Renal cortical epithelial cell (primary cell): ENCODE data around the gene WHAMM. TPM values are rescaled to one million over a fixed set of nuclear protein-coding genes. Genes with fewer than 3 reads are reported as not detected.
"Not testable (repeated sequence)": the region's sequence is repeated elsewhere in the genome, so short reads cannot be mapped to it uniquely, and the experiment has no call there.

Experiments
- DNase-seq: peaks from one replicate; pipeline ENCODE4 v3.0.0-alpha.2; 2011; ENCODE audit warnings: low read depth
- total RNA-seq: library from RNA; depleted of rRNA; stranded (reverse); fragments of >200 nt; gene quantifications from 2 replicates; pipeline ENCODE4 v1.2.3, GENCODE V29; 2014

WHAMM gene
- total RNA-seq, 1 donor from 2014 or later, result 12.7 TPM

- not testable (repeated sequence) for DNase-seq
These were observed 56.6 kb downstream of the WHAMM start for GRCh38 chr15:82865981-82866380.

- DNase-seq, result no peak
These were observed 61.4 kb downstream of the WHAMM start for GRCh38 chr15:82870727-82871320.

GRCh38 chr15:82871358-82871757 is 61.9 kb downstream of the WHAMM start:
- no peak for DNase-seq

- DNase-seq, result no peak
These were observed 62.5 kb downstream of the WHAMM start for GRCh38 chr15:82871832-82872484.

GRCh38 chr15:82873000-82873680 is 63.7 kb downstream of the WHAMM start:
- DNase-seq, result no peak

- no peak for DNase-seq
These were observed 64.8 kb downstream of the WHAMM start for GRCh38 chr15:82874267-82874666.

GRCh38 chr15:82874961-82875360 is 65.5 kb downstream of the WHAMM start:
- no peak for DNase-seq

- peak; percentile 68 for DNase-seq
These were observed 66.1 kb downstream of the WHAMM start for GRCh38 chr15:82875411-82876003.

GRCh38 chr15:82877825-82878224 is 68.4 kb downstream of the WHAMM start:
- DNase-seq, result no peak

- DNase-seq, result no peak
These were observed 68.9 kb downstream of the WHAMM start for GRCh38 chr15:82878325-82878724.

- no peak for DNase-seq
These were observed 71.3 kb downstream of the WHAMM start for GRCh38 chr15:82880704-82881103.

GRCh38 chr15:82881747-82882146 is 72.3 kb downstream of the WHAMM start:
- DNase-seq, result no peak

GRCh38 chr15:82882273-82882928 is 73.0 kb downstream of the WHAMM start:
- no peak for DNase-seq

Other genes with a start within 250 kb of the WHAMM start
- 0.20 and 0.35 TPM in 2 replicates for gene CPEB1, start 162.3 kb upstream of the WHAMM start, total RNA-seq
- 0.17 and 1.5 TPM in 2 replicates for gene AP3B2, start 99.8 kb upstream of the WHAMM start, total RNA-seq
- 0.17 TPM in 1 of 2 replicates, not detected in the other for gene FSD2, start 3.6 kb upstream of the WHAMM start, total RNA-seq
- gene HOMER2, start 143.1 kb downstream of the WHAMM start, total RNA-seq, result 56.6 and 58.9 TPM in 2 replicates
- 41.9 and 79.2 TPM in 2 replicates for gene RAMAC, start 176.6 kb downstream of the WHAMM start, total RNA-seq
- 3.5 and 5.8 TPM in 2 replicates for gene C15orf40, start 202.0 kb downstream of the WHAMM start, total RNA-seq